Cardiac ventricle fibroblast (primary cell): ENCODE results near the gene FADS6. TPM values are rescaled to one million over a fixed set of nuclear protein-coding genes. Genes with fewer than 3 reads are reported as not detected.

ENCODE experiments used
- total RNA-seq: library from RNA; depleted of rRNA; stranded (reverse); fragments of >200 nt; gene quantifications from 2 replicates; pipeline ENCODE4 v1.2.3, GENCODE V29; 2015

The FADS6 gene
- not detected in 2 replicates for total RNA-seq

DNA sequence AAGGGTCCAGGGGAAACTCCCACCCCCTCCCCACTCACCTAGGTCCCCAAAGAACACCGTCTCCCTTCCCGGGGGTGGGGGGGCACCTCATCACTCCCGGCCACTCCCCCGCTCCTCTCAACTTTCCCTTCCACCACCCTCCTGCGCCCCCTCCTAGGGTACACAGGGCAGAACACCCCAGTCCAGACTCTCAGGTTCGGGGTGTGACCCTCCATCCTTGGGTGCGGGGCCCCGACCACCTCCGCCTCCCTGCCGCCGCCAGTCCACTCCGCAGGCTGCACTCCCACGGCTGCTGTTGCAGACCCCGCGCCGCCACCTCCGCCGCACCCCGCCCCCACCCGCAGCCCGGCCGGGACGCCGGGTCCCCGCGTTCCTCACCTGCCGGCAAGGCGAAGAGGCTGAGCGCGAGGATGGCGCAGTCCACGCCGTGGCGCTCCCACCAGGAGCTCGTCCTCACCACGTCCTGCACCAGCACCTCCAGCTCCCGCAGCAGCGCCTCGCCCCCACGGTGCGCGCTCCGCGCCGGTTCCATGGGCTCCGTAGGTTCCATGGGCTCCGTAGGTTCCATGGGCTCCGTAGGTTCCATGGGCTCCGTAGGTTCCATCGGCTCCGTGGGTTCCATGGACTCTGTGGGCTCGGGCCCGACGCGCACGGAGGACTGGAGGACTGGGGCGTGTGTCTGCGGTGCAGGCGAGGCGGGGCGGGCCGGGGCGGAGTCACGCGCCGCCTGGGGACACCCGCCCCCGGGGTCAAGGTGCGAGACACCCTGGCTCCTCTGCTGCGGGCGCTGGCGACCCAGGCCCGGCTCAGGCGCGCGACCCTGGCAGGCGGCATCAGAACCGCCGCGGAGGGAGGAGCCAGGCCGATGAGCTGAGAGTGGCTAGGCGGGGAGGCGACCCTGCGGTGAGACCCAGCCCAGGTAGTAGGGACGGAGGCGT, at the start of gene FADS6:
FADS6 (minus strand) TSS at position 660 of the 938 bp plus-strand sequence; CDS start at position 622, 38 bp downstream.

DNA sequence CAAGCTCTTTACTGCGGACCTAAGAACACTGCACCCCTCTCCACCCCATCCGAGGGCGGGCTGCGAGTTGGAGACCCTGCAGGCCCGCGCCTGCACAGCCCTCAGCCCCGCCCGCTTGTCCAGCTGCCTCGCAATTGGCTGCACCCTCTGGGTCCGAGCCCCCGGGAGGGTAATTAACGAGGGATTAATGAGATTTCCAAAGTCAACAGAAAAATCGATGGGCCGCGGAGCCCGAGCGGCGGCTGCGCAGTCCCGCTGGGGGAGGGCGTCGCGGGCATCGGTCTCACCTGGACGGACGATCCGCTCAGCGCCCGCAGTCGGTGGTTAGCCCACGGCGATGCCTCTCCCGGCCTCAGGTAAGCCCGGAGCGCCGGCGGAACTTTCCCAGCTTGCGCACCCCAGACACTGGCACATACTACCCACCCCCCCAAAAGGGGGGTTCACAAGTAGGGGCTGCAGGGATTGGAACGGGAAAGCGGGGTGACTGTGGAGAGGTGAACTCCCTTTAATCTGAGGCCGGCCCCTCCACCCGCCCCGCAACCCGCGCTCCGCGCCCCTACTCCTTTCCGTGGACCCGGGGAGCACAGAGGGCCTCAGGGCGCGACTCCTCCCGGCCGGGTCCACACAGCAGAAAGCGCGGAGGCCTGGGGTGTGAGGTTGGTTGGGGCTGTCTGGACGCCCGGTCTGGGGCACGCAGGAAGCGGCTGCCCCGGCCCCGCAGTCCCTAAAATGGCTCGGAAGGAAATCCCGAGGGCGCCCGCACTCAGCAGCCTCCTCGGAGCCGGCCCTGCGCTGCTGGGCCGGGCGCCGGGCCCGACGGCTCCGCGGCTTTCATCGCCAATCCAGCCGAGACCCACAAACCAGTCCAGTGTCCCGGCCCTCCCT, 42.4 kb upstream of the FADS6 start, which contains the start of gene OTOP3:
OTOP3 (plus strand) TSS at position 314 of the 885 bp plus-strand sequence; CDS start at position 338, 24 bp downstream.

DNA sequence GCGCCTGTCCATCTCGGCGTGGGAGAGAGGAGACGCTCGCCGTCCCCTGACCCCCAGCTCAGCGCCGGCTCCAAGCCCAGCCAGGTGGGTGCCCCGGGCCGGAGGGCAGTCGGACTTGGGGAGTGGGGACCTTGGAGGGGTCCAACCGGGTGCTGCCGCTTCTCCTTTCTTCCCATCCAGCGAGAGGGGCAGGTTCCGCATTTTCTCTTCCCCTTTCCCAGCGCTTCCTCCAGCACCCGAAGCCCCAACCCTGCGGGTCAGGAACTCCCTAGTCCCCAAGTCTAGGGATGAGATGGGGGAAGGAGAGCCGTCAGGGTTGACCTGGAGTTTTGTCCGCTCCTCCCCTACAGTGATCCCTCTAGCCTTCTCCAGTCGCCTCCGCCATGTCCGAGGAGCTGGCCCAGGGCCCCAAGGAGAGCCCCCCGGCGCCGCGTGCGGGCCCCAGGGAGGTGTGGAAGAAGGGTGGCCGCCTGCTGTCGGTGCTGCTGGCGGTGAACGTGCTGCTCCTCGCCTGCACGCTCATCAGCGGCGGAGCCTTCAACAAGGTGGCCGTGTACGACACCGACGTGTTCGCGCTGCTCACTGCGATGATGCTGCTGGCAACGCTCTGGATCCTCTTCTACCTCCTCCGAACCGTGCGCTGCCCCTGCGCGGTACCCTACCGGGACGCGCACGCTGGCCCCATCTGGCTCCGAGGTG, 31.0 kb upstream of the FADS6 start, which contains the start of gene OTOP2:
OTOP2 (plus strand) TSS at position 24 of the 699 bp plus-strand sequence; CDS start at position 384, 360 bp downstream.

GRCh38 chr17:74922694-74923537, 29.5 kb upstream of the FADS6 start, which contains the start of gene USH1G:
USH1G (minus strand) TSS chr17:74923255; CDS start chr17:74923073, 182 bp downstream.

GRCh38 chr17:74872313-74873036, 21.0 kb downstream of the FADS6 start, which contains the start of gene FDXR:
FDXR (minus strand) TSS chr17:74872994; CDS start chr17:74872944, 50 bp downstream.

GRCh38 chr17:74859459-74860228, 33.8 kb downstream of the FADS6 start, which contains the start of gene GRIN2C:
GRIN2C (minus strand) TSS chr17:74859885; CDS start chr17:74855092, 4,793 bp downstream.

Other genes starting within 250 kb of the FADS6 start
- not detected in 2 replicates for gene CD300LF, start 180.7 kb downstream of the FADS6 start, total RNA-seq
- 0.06 and 0.10 TPM in 2 replicates for gene RAB37, start 156.4 kb downstream of the FADS6 start, total RNA-seq
- gene NHERF1, start 145.0 kb downstream of the FADS6 start, total RNA-seq = 10.9 and 13.9 TPM in 2 replicates
- gene NAT9, start 117.3 kb downstream of the FADS6 start, total RNA-seq = 20.5 and 23.5 TPM in 2 replicates
- under 0.01 TPM in 1 of 2 replicates, not detected in the other for gene GRIN2C, start 33.7 kb downstream of the FADS6 start, total RNA-seq
- gene FDXR, start 20.6 kb downstream of the FADS6 start, total RNA-seq = 19.4 and 20.9 TPM in 2 replicates
- gene USH1G, start 29.6 kb upstream of the FADS6 start, total RNA-seq = not detected in 2 replicates
- gene OTOP2, start 30.6 kb upstream of the FADS6 start, total RNA-seq = not detected in 2 replicates
- not detected in 2 replicates for gene OTOP3, start 42.3 kb upstream of the FADS6 start, total RNA-seq
- 1.3 TPM in 1 of 2 replicates, not detected in the other for gene HID1, start 79.1 kb upstream of the FADS6 start, total RNA-seq
- 14.0 and 15.0 TPM in 2 replicates for gene CDR2L, start 94.0 kb upstream of the FADS6 start, total RNA-seq
- gene MRPL58, start 119.0 kb upstream of the FADS6 start, total RNA-seq = 36.5 and 42.3 TPM in 2 replicates
- gene ATP5PD, start 153.3 kb upstream of the FADS6 start, total RNA-seq = 236 and 284 TPM in 2 replicates
- gene KCTD2, start 153.6 kb upstream of the FADS6 start, total RNA-seq = 18.2 and 20.5 TPM in 2 replicates
- gene SLC16A5, start 194.3 kb upstream of the FADS6 start, total RNA-seq = 2.8 and 4.2 TPM in 2 replicates
- 3.8 and 3.9 TPM in 2 replicates for gene ARMC7, start 216.3 kb upstream of the FADS6 start, total RNA-seq
- 43.7 and 60.3 TPM in 2 replicates for gene NT5C, start 238.1 kb upstream of the FADS6 start, total RNA-seq